Left colon (tissue), 2 donors: ENCODE results near the gene OR52A1. TPM values are rescaled to one million over a fixed set of nuclear protein-coding genes. Genes with fewer than 3 reads are reported as not detected.
A peak's percentile ranks its signal among the peaks of the same experiment; 100 is the strongest.

Experiments
- ATAC-seq: fragments of 200-7000 bp; cut with Tn5 transposase; one replicate; pipeline ENCODE4 v1.9.1; 2020; ENCODE audit warnings: mild to moderate bottlenecking, moderate library complexity
- DNase-seq, 2 donors: peaks; one replicate each; pipeline ENCODE4 v3.0.0-alpha.2; 2020
- intact Hi-C, 2 donors: fragments of 100-400 bp; cut with DNase I in 1 of 2; cut with micrococcal nuclease in 1 of 2; formaldehyde crosslinking; loops; one replicate each; pipeline versions ENCODE4 v1.11.2 to v1.14.0; 2022; cut with DNase I, micrococcal nuclease
- total RNA-seq, 2 donors: library from RNA; stranded (reverse); fragmentation: NEBNext Ultra II Directional; extraction: Animal tissue kit (Norgen Biotek cat#: 25700); gene quantifications; one replicate each; pipeline ENCODE4 v1.2.1, GENCODE V29; 2021
- donor health status: DM: no; HTN: no; CAD: no.
- donor health status: DM: yes; HTN: yes; CAD: no.

Gene OR52A1
- total RNA-seq, 2 donors from 2014 or later, result not detected

- ATAC-seq (no peak), DNase-seq (no peak)
- intact Hi-C loops, result no loop called here
Observed at GRCh38 chr11:5137996-5138395, 16.6 kb downstream of the OR52A1 start, which contains the start of gene OR52A5. TSS of gene OR52A5 (minus strand) at chr11:5138356. CDS start at chr11:5132642, 5,714 bp downstream.

- no peak for ATAC-seq
Observed at GRCh38 chr11:5137014-5137413, 17.5 kb downstream of the OR52A1 start.

GRCh38 chr11:5136261-5136660 lies 18.3 kb downstream of the OR52A1 start:
- intact Hi-C loops, result no loop called here
- ATAC-seq (no peak), DNase-seq (no peak)

More at GRCh38 chr11:5137014-5137413, 17.5 kb downstream of the OR52A1 start:
- no peak for DNase-seq
- intact Hi-C loops, result no loop called here

- intact Hi-C loops, result no loop called here
- ATAC-seq, result no peak
- DNase-seq, result no peak
Observed at GRCh38 chr11:5131584-5132335, 22.8 kb downstream of the OR52A1 start.

- intact Hi-C loops, result loop anchor here in 1 of 2 donors (10.0 kb wide), 1 partner anchor 675 kb away; the partner anchor contains the start of gene OR52N2
Observed at GRCh38 chr11:5129457-5129877, 25.1 kb downstream of the OR52A1 start.

GRCh38 chr11:5124891-5125620 lies 29.5 kb downstream of the OR52A1 start:
- no peak for ATAC-seq
- intact Hi-C loops, result loop anchor here in 1 of 2 donors (10.0 kb wide), 1 partner anchor 680 kb away; the partner anchor contains the start of gene OR52N2
- DNase-seq, result no peak

More at GRCh38 chr11:5129457-5129877, 25.1 kb downstream of the OR52A1 start:
- DNase-seq (no peak), ATAC-seq (no peak)

- peak in 1 of 2 donors; percentile 49 for DNase-seq
- intact Hi-C loops, result loop anchor here in 1 of 2 donors (10.0 kb wide), 1 partner anchor 681 kb away; the partner anchor contains the start of gene OR52N2
- peak; percentile 71 for ATAC-seq
Observed at GRCh38 chr11:5123802-5124521, 30.6 kb downstream of the OR52A1 start.

GRCh38 chr11:5118893-5119292 lies 35.7 kb downstream of the OR52A1 start:
- intact Hi-C loops, result no loop called here
- DNase-seq, result no peak
- no peak for ATAC-seq

GRCh38 chr11:5117588-5117987 lies 37.0 kb downstream of the OR52A1 start:
- no peak for DNase-seq
- ATAC-seq, result no peak
- intact Hi-C loops, result no loop called here

- DNase-seq (no peak), ATAC-seq (no peak)
- intact Hi-C loops, result no loop called here
Observed at GRCh38 chr11:5115339-5115738, 39.2 kb downstream of the OR52A1 start.

GRCh38 chr11:5107285-5107684 lies 47.3 kb downstream of the OR52A1 start:
- DNase-seq, result no peak
- no peak for ATAC-seq
- intact Hi-C loops, result no loop called here

- ATAC-seq (no peak), DNase-seq (no peak)
- intact Hi-C loops, result no loop called here
Observed at GRCh38 chr11:5103066-5103465, 51.5 kb downstream of the OR52A1 start.

GRCh38 chr11:5102246-5102645 lies 52.3 kb downstream of the OR52A1 start:
- DNase-seq, result no peak
- intact Hi-C loops, result no loop called here
- ATAC-seq, result no peak

- intact Hi-C loops, result no loop called here
- ATAC-seq (no peak), DNase-seq (no peak)
Observed at GRCh38 chr11:5096011-5096410, 58.5 kb downstream of the OR52A1 start.

Other genes starting within 250 kb of the OR52A1 start
- not detected for gene OR51G2, start 235.4 kb downstream of the OR52A1 start, total RNA-seq
- gene OR51G1, start 230.4 kb downstream of the OR52A1 start, total RNA-seq, result not detected
- gene OR51A4, start 207.2 kb downstream of the OR52A1 start, total RNA-seq, result not detected
- not detected for gene OR51A2, start 199.0 kb downstream of the OR52A1 start, total RNA-seq
- gene OR51L1, start 159.9 kb downstream of the OR52A1 start, total RNA-seq, result not detected
- gene OR52J3, start 108.2 kb downstream of the OR52A1 start, total RNA-seq, result not detected
- gene OR52E2, start 95.1 kb downstream of the OR52A1 start, total RNA-seq, result not detected
- gene OR52E1, start 85.2 kb downstream of the OR52A1 start, total RNA-seq, result not detected
- gene OR52A5, start 16.4 kb downstream of the OR52A1 start, total RNA-seq, result not detected
- gene OR51V1, start 45.9 kb upstream of the OR52A1 start, total RNA-seq, result not detected
- 10 to 100 TPM in 1 of 2 donors, 1 to 10 TPM in 1; 9.3 to 25.8 TPM for gene HBB, start 72.3 kb upstream of the OR52A1 start, total RNA-seq
- gene HBD, start 79.7 kb upstream of the OR52A1 start, total RNA-seq, result not detected
- gene HBG1, start 95.1 kb upstream of the OR52A1 start, total RNA-seq, result not detected
- not detected for gene HBG2, start 100.0 kb upstream of the OR52A1 start, total RNA-seq
- not detected for gene HBE1, start 115.2 kb upstream of the OR52A1 start, total RNA-seq
- gene OR51B4, start 147.2 kb upstream of the OR52A1 start, total RNA-seq, result not detected
- gene OR51B2, start 169.5 kb upstream of the OR52A1 start, total RNA-seq, result not detected
- not detected for gene OR51B5, start 188.8 kb upstream of the OR52A1 start, total RNA-seq
- gene OR51B6, start 196.8 kb upstream of the OR52A1 start, total RNA-seq, result not detected
- gene OR51M1, start 229.1 kb upstream of the OR52A1 start, total RNA-seq, result not detected